ENCODE measurements around the gene TOPBP1. TPM values are rescaled to one million over a fixed set of nuclear protein-coding genes. Genes with fewer than 3 reads are reported as not detected.

The TOPBP1 gene
- total and polyA plus RNA-seq, 2 of the 8 experiments (the other 6 are each of a cell fraction or from before 2014, with no cell fraction given), result 19.7 to 35.9 TPM

GRCh38 chr3:133563186-133563591 lies 98.6 kb downstream of the TOPBP1 start:
- Histone ChIP-seq H2BK15ac (ENCODE audit: low read length) (no peak overlapping the region), H3K23me2 (ENCODE audit: low read depth, low read length) (no peaks in the 10 kb centered on the region), H4K91ac (replicated peaks; ENCODE audit: insufficient read length, low read length) (no peak overlapping the region), H2BK20ac (ENCODE audit: low read length) (no peak overlapping the region), H3K4me2 (ENCODE audit: insufficient read depth in 1 of 2, low read depth in 2 of 2, low read length in 2 of 2) (no peak overlapping the region), H3K4me3 (ENCODE audit: extremely low read depth in 1 of 4, insufficient read depth in 2 of 4, low read depth in 3 of 4, low read length in 4 of 4) (no peak overlapping the region), H3K14ac (ENCODE audit: insufficient read length) (no peak overlapping the region), H3K4me1 (replicated peaks in 1 of 4; ENCODE audit: control insufficient read depth in 3 of 4, insufficient read depth in 4 of 4, low read length in 3 of 4) (no peaks in the 10 kb centered on the region), H2BK12ac (ENCODE audit: low read depth, low read length) (no peak overlapping the region), H2AK5ac (ENCODE audit: low read depth, low read length) (no peak overlapping the region), H3K56ac (replicated peaks; ENCODE audit: insufficient read length, low read depth, low read length) (no peak overlapping the region), H4K20me1 (replicated peaks in 1 of 2; ENCODE audit: control insufficient read depth in 1 of 2, insufficient read depth in 2 of 2, low read length in 2 of 2) (no peaks in the 10 kb centered on the region), H3K9me3 (ENCODE audit: insufficient read depth in 2 of 2, low read depth in 1 of 2, low read length in 1 of 2) (no peaks in the 10 kb centered on the region), H3K4ac (replicated peaks; ENCODE audit: insufficient read length, low read depth, low read length) (no peak overlapping the region), H2BK5ac (ENCODE audit: low read depth, low read length) (no peak overlapping the region), H3K27ac (ENCODE audit: low read depth, low read length) (no peak overlapping the region), H3K18ac (ENCODE audit: extremely low read depth, low read length) (no peak overlapping the region), H3K9ac (replicated peaks in 1 of 4; ENCODE audit: extremely low read depth in 1 of 4, low read depth in 3 of 4, low read length in 3 of 4) (no peak overlapping the region), H2AFZ (ENCODE audit: low read length) (no peak overlapping the region), H3K23ac (ENCODE audit: insufficient read length) (no peak overlapping the region), H3K79me2 (ENCODE audit: control insufficient read depth in 1 of 2, insufficient read depth in 2 of 2, low read length in 2 of 2) (no peaks in the 10 kb centered on the region), H2BK120ac (replicated peaks; ENCODE audit: low read depth, low read length) (no peak overlapping the region), H4K8ac (ENCODE audit: extremely low read depth, insufficient read depth, low read length) (no peak overlapping the region), H4K5ac (ENCODE audit: insufficient read length, low read depth, low read length) (no peak overlapping the region), H3K27me3 (replicated peaks in 1 of 4; ENCODE audit: control insufficient read depth in 3 of 4, extremely low read depth in 1 of 4, insufficient read depth in 3 of 4, low read length in 3 of 4) (no peaks in the 10 kb centered on the region), H3K79me1 (ENCODE audit: low read depth, low read length) (no peaks in the 10 kb centered on the region), H3K36me3 (ENCODE audit: control insufficient read depth in 2 of 4, insufficient read depth in 4 of 4, low read length in 3 of 4) (no peaks in the 10 kb centered on the region)
- ChIA-PET CTCF (ENCODE audit: partially characterized antibody) (interaction anchor here (0.6 to 1.8 kb wide), 4 partner anchors 10 to 930 kb away, joined by 3 to 5 read pairs (median 4); partner anchors contain the start of gene CDV3), POLR2A (ENCODE audit: partially characterized antibody) (interaction anchor here (0.9 kb wide), 1 partner anchor 12 kb away, joined by 3 read pairs; no protein-coding TSS in a partner anchor)
- WGBS, 2 experiments (ENCODE audit: extremely low coverage in 1 of 2, insufficient coverage in 1 of 2, insufficient read length in 1 of 2, insufficient replicate concordance in 2 of 2, low coverage in 1 of 2, low lambda C conversion rate in 2 of 2, missing lambda C conversion rate in 1 of 2), result 83% methylated on average over 5 of the region's 5 CpGs; no CpG with 5 or more reads in 1 of the 2 experiments
- FAIRE-seq (no peak), DNase-seq (ENCODE audit: low read depth in 1 of 2, low spot score in 2 of 2) (no peak)
- TF ChIP-seq EZH2 (IDR thresholded peaks at IDR 0.05; ENCODE audit: low read depth, low read length, severe bottlenecking) (no peak), PHF8 (conservative IDR thresholded peaks at IDR 0.05; ENCODE audit: low read depth, low read length) (no peak), NANOG (IDR thresholded peaks at IDR 0.05; ENCODE audit: insufficient read depth, low read depth, low read length, poor library complexity, severe bottlenecking) (no peak), CREB1 (IDR thresholded peaks at IDR 0.05) (no peak), SP1 (IDR thresholded peaks at IDR 0.05; ENCODE audit: low read depth, low read length) (no peak), TEAD4 (IDR thresholded peaks at IDR 0.05; ENCODE audit: low read depth, low read length) (no peak), CHD1 (IDR thresholded peaks at IDR 0.05; ENCODE audit: low read depth, low read length) (no peak), EP300 (IDR thresholded peaks at IDR 0.05; ENCODE audit: borderline replicate concordance in 1 of 2, low read depth in 2 of 2, low read length in 2 of 2) (no peak), BACH1 (IDR thresholded peaks at IDR 0.05; ENCODE audit: low read length) (no peak), SP2 (IDR thresholded peaks at IDR 0.05; ENCODE audit: low read length) (no peak), NRF1 (IDR thresholded peaks at IDR 0.05; ENCODE audit: low read depth, low read length) (no peak), HDAC6 (IDR thresholded peaks at IDR 0.05; ENCODE audit: low read depth, low read length) (no peak), POLR2AphosphoS5 (IDR thresholded peaks at IDR 0.05; ENCODE audit: low read depth, low read length) (no peak)
- TF ChIP-seq, protein P1, sequence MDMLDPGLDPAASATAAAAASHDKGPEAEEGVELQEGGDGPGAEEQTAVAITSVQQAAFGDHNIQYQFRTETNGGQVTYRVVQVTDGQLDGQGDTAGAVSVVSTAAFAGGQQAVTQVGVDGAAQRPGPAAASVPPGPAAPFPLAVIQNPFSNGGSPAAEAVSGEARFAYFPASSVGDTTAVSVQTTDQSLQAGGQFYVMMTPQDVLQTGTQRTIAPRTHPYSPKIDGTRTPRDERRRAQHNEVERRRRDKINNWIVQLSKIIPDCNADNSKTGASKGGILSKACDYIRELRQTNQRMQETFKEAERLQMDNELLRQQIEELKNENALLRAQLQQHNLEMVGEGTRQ (IDR thresholded peaks at IDR 0.05; ENCODE audit: low read length), result no peak

All from H1 (cell line).